SKM-1 treated with dmso at 0.1 percent for 144 hours (cell line): ENCODE measurements around the gene SIGLEC12.
"Not testable (repeated sequence)": the region's sequence is repeated elsewhere in the genome, so short reads cannot be mapped to it uniquely, and the experiment has no call there.

ENCODE experiments used
- DNase-seq: peaks from one replicate; lab custom pipeline; 2025; ENCODE audit not compliant: unreplicated experiment; lab: John Stamatoyannopoulos, UW

SIGLEC12 gene

GRCh38 chr19:51485960-51486660, 15.5 kb downstream of the SIGLEC12 start:
- no peak for DNase-seq

- no peak for DNase-seq
Measured at GRCh38 chr19:51480590-51480989, 21.0 kb downstream of the SIGLEC12 start.

- DNase-seq = no peak
Measured at GRCh38 chr19:51479531-51480331, 21.9 kb downstream of the SIGLEC12 start.

GRCh38 chr19:51478381-51479234, 23.0 kb downstream of the SIGLEC12 start, which contains the start of gene CEACAM18:
CEACAM18 (plus strand) TSS chr19:51478539.
- no peak for DNase-seq

GRCh38 chr19:51477344-51477743, 24.3 kb downstream of the SIGLEC12 start:
- no peak for DNase-seq

- DNase-seq = no peak
Measured at GRCh38 chr19:51476164-51476563, 25.4 kb downstream of the SIGLEC12 start.

- peak; percentile 32 for DNase-seq
Measured at GRCh38 chr19:51473009-51473707, 28.4 kb downstream of the SIGLEC12 start.

GRCh38 chr19:51472607-51473006, 29.0 kb downstream of the SIGLEC12 start:
- no peak for DNase-seq

- no peak for DNase-seq
Measured at GRCh38 chr19:51471527-51471926, 30.1 kb downstream of the SIGLEC12 start.

GRCh38 chr19:51470966-51471365, 30.6 kb downstream of the SIGLEC12 start:
- no peak for DNase-seq

GRCh38 chr19:51469629-51470028, 32.0 kb downstream of the SIGLEC12 start:
- no peak for DNase-seq

GRCh38 chr19:51469162-51469561, 32.4 kb downstream of the SIGLEC12 start:
- no peak for DNase-seq

GRCh38 chr19:51468545-51468920, 33.1 kb downstream of the SIGLEC12 start:
- no peak for DNase-seq

GRCh38 chr19:51467864-51468544, 33.6 kb downstream of the SIGLEC12 start:
- peak; percentile 36 for DNase-seq

GRCh38 chr19:51466723-51467122, 34.9 kb downstream of the SIGLEC12 start:
- DNase-seq = no peak

GRCh38 chr19:51463976-51464581, 37.5 kb downstream of the SIGLEC12 start:
- not testable (repeated sequence) for DNase-seq

- no peak for DNase-seq
Measured at GRCh38 chr19:51462681-51463080, 38.9 kb downstream of the SIGLEC12 start.

- no peak for DNase-seq
Measured at GRCh38 chr19:51462276-51462675, 39.3 kb downstream of the SIGLEC12 start.

- DNase-seq = peak; percentile 36
Measured at GRCh38 chr19:51461723-51462161, 39.9 kb downstream of the SIGLEC12 start.
